Heart left ventricle (tissue), 13 donors: ENCODE data around the gene MAS1L.

Experiments
- POLR2A ChIP-seq, 2 donors: fragments of 450-650 bp; IDR thresholded peaks; one replicate each; pipeline ENCODE4 v1.6.1; 2017; ENCODE audit warnings: antibody characterized with exemption in 2 of 2, mild to moderate bottlenecking in 2 of 2, moderate library complexity in 2 of 2
- TF ChIP-seq, protein P1 (sequence below), 12 donors: fragments of 200-600 bp; sonication (generic) in 4 of 12; IDR thresholded peaks; one replicate each; pipeline versions ENCODE4 v1.5.0 to v1.8.0; 2018 to 2022; ENCODE audit warnings: antibody characterized with exemption in 12 of 12, mild to moderate bottlenecking in 5 of 12
- donor health status: ischemic (EF 13 %, LVEDD 7.1; RV severe dilation, severe dysfunction).
- donor health status: DM: no; HTN: yes; CAD: no.
- donor health status: DM: no; HTN: no; CAD: no.
- donor health status: ischemic (EF 25% LVEDD 6.9; RV normal size, moderate dysfunction).
- donor health status: ischemic (EF 25% LVEDD 5.7; RV mildly dilated, moderate dysfunction).
- donor health status: ischemic (EF 35%, LVEDD 5.7; RV mildly dilated, moderate dysfunction).
- donor health status: nonischemic (EF 11% LVEDD 7.7; RV severe dilation, severe dysfunction).
- donor health status: DM: yes; HTN: yes; CAD: no.
- donor health status: PGD.
- donor health status: ischemic (EF 29% LVEDD 5.4; RV normal size, mild dysfunction).
- donor health status: nonischemic (EF 23%, LVEDD 6.1; RV moderate dilation, normal function).

DNA sequence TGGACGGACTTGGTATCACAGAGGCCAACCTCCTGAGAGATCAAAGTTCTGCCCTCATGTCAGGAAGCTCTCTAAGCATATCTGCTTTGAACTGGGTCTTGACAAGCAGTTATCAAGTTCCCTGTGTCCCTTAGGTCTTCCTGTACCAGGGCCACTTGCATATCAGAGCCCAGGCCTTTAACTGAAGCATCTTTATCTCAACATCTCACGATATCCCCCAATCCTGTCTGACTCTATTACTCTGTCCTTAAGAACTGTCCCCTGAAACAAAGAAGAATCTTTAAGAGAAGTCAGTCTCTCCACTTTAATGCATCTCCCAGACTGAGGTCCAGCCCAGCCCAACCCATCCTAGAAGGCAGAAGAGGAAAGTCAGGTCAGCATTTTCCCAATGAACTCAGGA lies 8.2 kb downstream of the MAS1L start:
- TF ChIP-seq, protein P1, sequence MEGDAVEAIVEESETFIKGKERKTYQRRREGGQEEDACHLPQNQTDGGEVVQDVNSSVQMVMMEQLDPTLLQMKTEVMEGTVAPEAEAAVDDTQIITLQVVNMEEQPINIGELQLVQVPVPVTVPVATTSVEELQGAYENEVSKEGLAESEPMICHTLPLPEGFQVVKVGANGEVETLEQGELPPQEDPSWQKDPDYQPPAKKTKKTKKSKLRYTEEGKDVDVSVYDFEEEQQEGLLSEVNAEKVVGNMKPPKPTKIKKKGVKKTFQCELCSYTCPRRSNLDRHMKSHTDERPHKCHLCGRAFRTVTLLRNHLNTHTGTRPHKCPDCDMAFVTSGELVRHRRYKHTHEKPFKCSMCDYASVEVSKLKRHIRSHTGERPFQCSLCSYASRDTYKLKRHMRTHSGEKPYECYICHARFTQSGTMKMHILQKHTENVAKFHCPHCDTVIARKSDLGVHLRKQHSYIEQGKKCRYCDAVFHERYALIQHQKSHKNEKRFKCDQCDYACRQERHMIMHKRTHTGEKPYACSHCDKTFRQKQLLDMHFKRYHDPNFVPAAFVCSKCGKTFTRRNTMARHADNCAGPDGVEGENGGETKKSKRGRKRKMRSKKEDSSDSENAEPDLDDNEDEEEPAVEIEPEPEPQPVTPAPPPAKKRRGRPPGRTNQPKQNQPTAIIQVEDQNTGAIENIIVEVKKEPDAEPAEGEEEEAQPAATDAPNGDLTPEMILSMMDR (IDR thresholded peaks at IDR 0.05) = no peak
- TF ChIP-seq POLR2A (IDR thresholded peaks at IDR 0.05) = no peak
